NT2/D1 (cell line): ENCODE measurements around the gene TSEN34.

ENCODE experiments used
- DNase-seq: peaks from one replicate; pipeline ENCODE4 v3.0.0-alpha.2; 2011; ENCODE audit warnings: low read depth, low spot score
- H3K27me3 ChIP-seq: 2 replicates; pipeline ENCODE4 v1.6.0; 2011; ENCODE audit warnings: mild to moderate bottlenecking; ENCODE audit not compliant: insufficient read length, insufficient read depth
- H3K36me3 ChIP-seq: 2 replicates; pipeline ENCODE4 v1.6.1; 2011; ENCODE audit warnings: mild to moderate bottlenecking, low read length, mixed read lengths; ENCODE audit not compliant: insufficient read depth, insufficient read length
- H3K4me1 ChIP-seq: 2 replicates; pipeline ENCODE4 v1.5.1; 2011; ENCODE audit not compliant: insufficient read depth, insufficient read length
- H3K4me3 ChIP-seq: 2 replicates; pipeline ENCODE4 v1.5.1; 2011; ENCODE audit warnings: low read depth; ENCODE audit not compliant: insufficient read length
- H3K9ac ChIP-seq: 2 replicates; pipeline ENCODE4 v1.6.0; 2011; ENCODE audit warnings: low read depth; ENCODE audit not compliant: insufficient read length
- H3K9me3 ChIP-seq: 2 replicates; pipeline ENCODE4 v1.5.1; 2011; ENCODE audit warnings: mild to moderate bottlenecking, low read length; ENCODE audit not compliant: insufficient read depth
- SUZ12 ChIP-seq: IDR thresholded peaks from 2 replicates; pipeline ENCODE4 v1.6.1; 2011; ENCODE audit not compliant: insufficient read length, insufficient read depth; ENCODE audit errors: extremely low read depth
- YY1 ChIP-seq: IDR thresholded peaks from 2 replicates; pipeline ENCODE4 v1.6.1; 2011; ENCODE audit not compliant: insufficient read length, insufficient read depth
- ZNF274 ChIP-seq: IDR thresholded peaks from 2 replicates; pipeline ENCODE4 v1.6.1; 2011; ENCODE audit warnings: mild to moderate bottlenecking, low read depth, low read length

The TSEN34 gene

GRCh38 chr19:54149021-54149812 lies 41.9 kb upstream of the TSEN34 start:
- H3K4me1 ChIP-seq: no peaks in the 10 kb centered on the region
- no peak for DNase-seq
- TF ChIP-seq ZNF274: no peak
- TF ChIP-seq SUZ12: no peak
- no peak for TF ChIP-seq YY1
- no peak overlapping the region for H3K4me3 ChIP-seq
- H3K36me3 ChIP-seq: peaks cover 90% of the 10 kb centered on the region
- H3K9me3 ChIP-seq: no peaks in the 10 kb centered on the region
- H3K9ac ChIP-seq: no peak overlapping the region
- no peaks in the 10 kb centered on the region for H3K27me3 ChIP-seq

- H3K9ac ChIP-seq: no peak overlapping the region
- no peaks in the 10 kb centered on the region for H3K27me3 ChIP-seq
- no peaks in the 10 kb centered on the region for H3K9me3 ChIP-seq
- no peak overlapping the region for H3K4me3 ChIP-seq
- H3K36me3 ChIP-seq: peaks cover 86% of the 10 kb centered on the region
- H3K4me1 ChIP-seq: no peaks in the 10 kb centered on the region
- no peak for TF ChIP-seq SUZ12
- no peak for TF ChIP-seq ZNF274
- no peak for TF ChIP-seq YY1
- DNase-seq: no peak
Measured at GRCh38 chr19:54151362-54152035, 39.6 kb upstream of the TSEN34 start.

GRCh38 chr19:54152267-54152666 lies 38.8 kb upstream of the TSEN34 start:
- no peak for TF ChIP-seq YY1
- Histone ChIP-seq H3K9me3 (no peaks in the 10 kb centered on the region), H3K4me1 (no peaks in the 10 kb centered on the region), H3K4me3 (no peak overlapping the region), H3K36me3 (peaks cover 86% of the 10 kb centered on the region), H3K27me3 (no peaks in the 10 kb centered on the region), H3K9ac (no peak overlapping the region)
- DNase-seq: no peak

GRCh38 chr19:54152878-54153524 lies 38.1 kb upstream of the TSEN34 start:
- TF ChIP-seq YY1 (no peak), SUZ12 (no peak), ZNF274 (no peak)
- H3K4me1 ChIP-seq: no peaks in the 10 kb centered on the region
- H3K36me3 ChIP-seq: peaks cover 83% of the 10 kb centered on the region
- DNase-seq: no peak
- H3K4me3 ChIP-seq: no peak overlapping the region
- H3K9ac ChIP-seq: no peak overlapping the region
- H3K9me3 ChIP-seq: no peaks in the 10 kb centered on the region
- no peaks in the 10 kb centered on the region for H3K27me3 ChIP-seq

- Histone ChIP-seq H3K9ac (no peak overlapping the region), H3K27me3 (no peaks in the 10 kb centered on the region), H3K36me3 (peaks cover 81% of the 10 kb centered on the region), H3K4me1 (peaks cover 2% of the 10 kb centered on the region), H3K4me3 (no peak overlapping the region), H3K9me3 (no peaks in the 10 kb centered on the region)
- DNase-seq: no peak
- no peak for TF ChIP-seq SUZ12
- no peak for TF ChIP-seq YY1
- TF ChIP-seq ZNF274: no peak
Measured at GRCh38 chr19:54153731-54154326, 37.3 kb upstream of the TSEN34 start.

- Histone ChIP-seq H3K4me1 (peaks cover 2% of the 10 kb centered on the region), H3K4me3 (no peak overlapping the region), H3K9me3 (no peaks in the 10 kb centered on the region), H3K27me3 (no peaks in the 10 kb centered on the region), H3K9ac (no peak overlapping the region), H3K36me3 (peaks cover 72% of the 10 kb centered on the region)
- TF ChIP-seq ZNF274 (no peak), SUZ12 (no peak), YY1 (no peak)
- no peak for DNase-seq
Measured at GRCh38 chr19:54154603-54155345, 36.3 kb upstream of the TSEN34 start.

GRCh38 chr19:54155694-54156093 lies 35.4 kb upstream of the TSEN34 start:
- no peak overlapping the region for H3K4me3 ChIP-seq
- H3K4me1 ChIP-seq: peaks cover 2% of the 10 kb centered on the region
- no peak for DNase-seq
- H3K27me3 ChIP-seq: no peaks in the 10 kb centered on the region
- no peak overlapping the region for H3K9ac ChIP-seq
- TF ChIP-seq SUZ12 (no peak), YY1 (no peak), ZNF274 (no peak)
- H3K9me3 ChIP-seq: no peaks in the 10 kb centered on the region
- H3K36me3 ChIP-seq: peaks cover 65% of the 10 kb centered on the region
